GM21360 (cell line): ENCODE results near the gene ATRX.
"Not testable (repeated sequence)": the region's sequence is repeated elsewhere in the genome, so short reads cannot be mapped to it uniquely, and the experiment has no call there.

Experiments
- ATAC-seq: cut with Tn5 transposase; IDR thresholded peaks from one replicate; pipeline ENCODE4 v1.9.1; 2021; ENCODE audit warnings: mild to moderate bottlenecking, moderate library complexity; ENCODE audit not compliant: unreplicated experiment

Gene ATRX

DNA sequence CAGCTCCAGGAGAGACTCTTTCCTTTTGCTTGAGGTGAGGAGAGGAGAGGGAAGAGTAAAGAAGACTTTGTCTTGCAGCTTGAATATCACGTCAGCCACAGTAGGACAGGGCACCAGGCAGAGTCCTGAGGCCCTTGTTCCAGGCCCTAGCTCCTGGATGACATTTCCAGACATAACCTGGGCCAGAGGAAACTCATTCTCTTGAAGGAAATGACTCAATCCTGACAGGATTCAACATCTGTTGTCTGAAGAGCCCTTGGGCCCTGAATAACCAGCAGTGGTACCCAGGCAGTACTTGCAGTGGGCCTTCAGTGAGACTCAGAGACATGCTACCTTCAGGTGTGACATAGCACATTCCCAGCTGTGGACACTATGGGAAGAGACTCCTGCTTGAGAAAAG, 276.0 kb downstream of the ATRX start:
- ATAC-seq: no peak

DNA sequence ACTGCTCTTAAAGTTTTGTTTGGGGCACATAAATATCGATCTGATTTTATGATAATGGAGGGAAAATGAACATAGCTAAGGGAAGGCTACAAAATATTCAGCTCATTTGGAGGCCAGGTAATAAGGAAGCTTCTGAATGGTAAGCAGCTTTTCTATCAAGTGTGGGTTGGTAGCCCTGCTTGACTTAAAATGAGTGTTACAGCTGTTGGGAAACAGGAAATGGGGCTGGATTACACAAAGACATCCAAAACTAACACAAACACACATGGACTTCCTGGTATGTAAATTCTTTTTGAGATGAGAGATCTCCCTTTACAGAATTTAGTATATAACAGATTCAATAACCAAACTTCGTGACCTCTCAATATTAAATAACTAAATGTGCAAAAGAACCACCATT, 280.8 kb downstream of the ATRX start:
- no peak for ATAC-seq

DNA sequence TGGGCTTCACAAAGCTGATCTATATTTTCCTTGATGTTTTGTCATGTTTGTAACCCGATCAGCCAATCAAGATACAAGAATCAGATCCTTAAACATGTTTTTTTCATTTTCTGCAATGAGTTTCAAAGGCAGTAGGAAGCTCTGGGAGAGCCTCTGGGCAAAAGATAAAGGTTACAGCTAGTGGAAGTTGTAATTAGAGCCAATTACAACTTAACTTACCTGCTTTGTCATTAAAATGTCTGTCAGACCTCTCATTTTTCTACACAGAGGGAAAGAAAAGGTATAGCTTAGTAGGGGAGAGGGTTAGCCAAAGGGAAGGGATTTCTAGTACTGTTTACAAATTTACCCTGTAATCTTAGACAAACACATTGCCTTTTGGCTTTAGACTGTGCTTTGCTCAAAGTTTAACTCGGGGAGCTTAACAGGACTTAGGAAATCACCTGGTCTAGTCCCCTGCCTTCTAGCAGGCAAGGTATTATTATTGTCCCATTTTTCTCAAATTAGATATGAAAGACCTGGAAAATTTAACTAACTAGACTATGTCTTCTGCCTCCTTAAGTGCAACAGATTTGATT, 283.0 kb downstream of the ATRX start:
- ATAC-seq: no peak

DNA sequence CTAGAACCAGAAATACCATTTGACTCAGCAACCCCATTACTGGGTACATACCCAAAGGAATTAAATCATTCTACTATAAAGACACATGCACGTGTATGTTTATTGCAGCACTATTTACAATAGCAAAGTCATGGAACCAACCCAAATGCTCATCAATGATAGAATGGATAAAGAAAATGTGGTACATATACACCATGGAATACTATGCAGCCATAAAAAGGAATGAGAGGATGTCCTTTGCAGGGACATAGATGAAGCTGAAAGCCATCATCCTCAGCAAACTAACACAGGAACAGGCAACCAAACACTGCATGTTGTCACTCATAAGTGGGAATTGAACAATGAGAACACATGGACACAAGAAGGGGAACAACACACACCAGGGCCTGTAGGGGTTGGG, 285.9 kb downstream of the ATRX start:
- ATAC-seq: not testable (repeated sequence)

DNA sequence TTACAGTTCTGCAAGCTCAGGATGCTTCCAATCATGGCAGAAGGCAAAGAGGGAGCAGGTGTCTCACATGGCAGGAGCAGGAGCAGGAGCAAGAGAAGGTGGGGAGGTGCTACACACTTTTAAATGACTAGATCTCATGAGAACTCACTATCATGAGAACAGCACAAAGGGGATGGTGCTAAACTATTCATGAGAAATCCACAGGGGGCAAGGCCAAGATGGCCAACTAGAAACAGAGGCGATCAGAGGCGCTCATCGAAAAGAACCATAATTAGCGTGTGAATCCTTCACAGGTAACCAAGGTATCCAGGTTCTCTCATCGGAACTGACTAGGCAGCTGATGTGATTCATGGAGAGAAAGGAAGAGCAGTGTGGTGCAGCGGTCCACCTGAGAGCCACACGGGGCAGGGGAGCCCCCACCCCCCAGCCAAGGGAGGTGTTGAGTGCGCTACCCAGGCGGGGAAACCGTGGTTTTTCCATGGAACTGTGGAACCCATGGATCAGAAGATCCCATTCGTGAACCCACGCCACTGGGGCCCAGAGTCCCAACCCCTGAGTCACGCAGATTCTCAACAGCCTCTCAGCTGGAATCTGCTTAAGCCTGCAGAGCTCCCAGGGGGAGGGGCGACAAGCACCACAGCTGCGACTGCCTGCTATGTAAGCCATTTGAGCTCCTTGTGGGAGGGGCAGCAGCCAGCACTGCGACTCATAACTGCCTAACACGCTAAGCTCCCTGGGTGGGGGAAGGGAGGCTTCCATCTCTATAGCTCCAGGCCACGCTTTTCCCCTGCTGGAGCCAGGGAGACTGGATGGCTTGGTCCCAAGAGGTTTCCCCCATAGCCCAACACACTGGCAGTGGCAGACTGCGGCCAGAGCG, 292.1 kb downstream of the ATRX start:
- no peak for ATAC-seq

DNA sequence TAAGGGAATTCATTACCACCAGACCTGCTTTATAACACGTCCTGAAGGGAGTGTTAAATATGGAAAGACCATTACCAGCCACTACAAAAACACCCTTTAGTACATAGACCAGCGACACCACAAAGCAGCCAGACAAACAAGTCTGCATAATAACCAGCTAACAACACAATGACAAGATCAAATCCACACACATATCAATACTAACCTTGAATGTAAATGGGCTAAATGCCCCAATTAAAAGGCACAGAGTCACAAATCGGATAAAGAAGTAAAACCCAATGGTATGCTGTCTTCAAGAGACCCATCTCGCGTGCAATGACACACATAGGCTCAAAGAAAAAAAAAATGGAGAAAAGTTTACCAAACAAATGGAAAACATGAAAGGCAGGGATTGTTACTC, 302.0 kb downstream of the ATRX start:
- ATAC-seq: no peak

DNA sequence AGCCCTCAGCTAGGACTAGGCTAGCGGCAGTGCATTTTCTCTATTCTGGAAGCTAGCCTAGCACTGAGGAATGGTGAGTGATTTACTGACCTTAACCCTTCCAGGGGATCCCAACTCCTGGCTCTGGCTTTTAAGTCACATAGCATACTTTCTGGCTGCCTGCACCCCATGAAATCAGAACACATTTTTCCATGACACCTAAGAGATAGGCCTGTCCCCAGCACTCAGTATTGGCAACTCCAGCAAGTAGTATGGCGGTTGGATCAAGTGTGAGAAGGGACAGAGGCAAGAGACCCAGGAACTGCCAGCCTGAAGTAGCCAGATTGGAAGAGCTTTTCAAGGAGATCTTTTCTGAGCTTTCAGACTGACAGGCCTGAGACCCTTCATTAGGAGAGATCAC, 330.6 kb downstream of the ATRX start:
- no peak for ATAC-seq
